ENCODE results near the gene RBKS. TPM values are rescaled to one million over a fixed set of nuclear protein-coding genes. Genes with fewer than 3 reads are reported as not detected.
A peak's percentile ranks its signal among the peaks of the same experiment; 100 is the strongest.

The RBKS gene
- total RNA-seq, 1 experiment from 2014 or later = 1.7 TPM

DNA sequence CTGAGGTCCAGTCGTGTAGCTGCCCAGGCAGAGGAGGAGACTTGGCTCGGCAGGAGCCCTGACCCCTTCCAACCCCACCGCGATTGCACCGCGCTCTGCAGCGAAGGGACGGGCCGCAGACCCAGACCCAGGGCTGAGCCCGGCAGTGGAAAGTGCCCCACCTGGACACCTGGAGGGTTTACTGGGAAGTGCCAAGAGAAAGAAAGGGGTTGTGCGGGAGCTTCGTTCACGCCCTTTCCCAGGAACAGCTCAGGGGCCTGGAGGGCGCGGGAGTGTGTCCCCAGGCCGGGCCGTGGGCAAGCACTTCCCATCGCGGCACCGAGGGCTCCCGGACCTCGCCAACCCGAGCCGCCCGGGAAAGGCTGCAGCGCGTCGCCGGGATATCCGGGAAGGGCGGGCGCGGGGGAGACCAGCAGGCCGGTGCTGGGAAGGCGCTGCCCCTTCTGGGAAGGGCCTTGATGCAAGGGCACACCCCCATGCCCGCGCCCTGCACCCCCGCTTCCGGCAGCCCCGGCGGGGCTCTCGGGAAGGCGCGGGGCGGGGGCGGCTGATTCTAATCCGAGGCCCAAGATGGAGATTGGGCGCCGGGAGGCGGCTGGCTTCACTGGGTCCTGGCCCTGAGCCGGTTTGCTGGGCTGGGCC lies 154.8 kb downstream of the RBKS start (continued):
- TF ChIP-seq, protein P1, sequence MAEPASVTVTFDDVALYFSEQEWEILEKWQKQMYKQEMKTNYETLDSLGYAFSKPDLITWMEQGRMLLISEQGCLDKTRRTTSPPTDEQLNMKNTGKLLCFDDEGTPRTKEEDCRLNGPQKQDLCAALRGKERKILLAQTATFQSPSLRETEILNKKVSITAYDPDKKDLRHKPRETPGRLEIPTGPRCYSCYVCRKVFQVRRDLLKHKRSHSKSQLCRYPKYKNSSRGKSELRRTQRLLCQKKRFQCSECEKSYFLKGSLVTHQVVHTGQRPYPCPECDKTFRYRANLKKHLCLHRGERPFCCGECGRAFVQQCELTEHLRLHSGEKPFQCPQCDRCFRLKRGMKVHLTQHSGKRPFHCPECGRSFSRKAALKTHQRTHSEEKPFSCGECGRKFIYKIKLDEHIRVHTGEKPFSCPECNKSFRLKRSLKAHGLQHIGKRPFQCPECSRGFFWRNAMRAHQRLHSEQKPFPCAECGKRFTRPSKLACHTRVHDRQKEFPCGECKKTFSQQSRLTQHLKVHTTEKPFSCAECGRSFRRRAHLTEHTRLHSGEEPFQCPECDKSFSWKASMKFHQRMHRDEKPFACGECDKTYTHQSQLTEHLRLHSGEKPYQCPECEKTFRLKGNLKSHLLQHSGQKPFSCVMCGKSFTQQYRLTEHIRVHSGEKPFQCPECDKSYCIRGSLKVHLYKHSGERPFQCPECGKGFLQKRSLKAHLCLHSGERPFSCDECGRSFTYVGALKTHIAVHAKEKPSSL (CRISPR knock-in tag; conservative IDR thresholded peaks at IDR 0.05) = no peak
- TF ChIP-seq ELF4 (CRISPR knock-in tag; IDR thresholded peaks at IDR 0.05; ENCODE audit: low read depth) (no peak), KAT7 (CRISPR knock-in tag; IDR thresholded peaks at IDR 0.05; ENCODE audit: borderline replicate concordance) (0 out of 2 replicates have a peak, but pooled peaks have one; percentile 80), MYBL2 (CRISPR knock-in tag; IDR thresholded peaks at IDR 0.05) (no peak), SP1 (CRISPR knock-in tag; conservative IDR thresholded peaks at IDR 0.05) (peak; percentile 57), ETV6 (CRISPR knock-in tag; IDR thresholded peaks at IDR 0.05) (peak; percentile 70; the same call in 1 of the 2 replicates), FOXP1 (CRISPR knock-in tag; IDR thresholded peaks at IDR 0.05; ENCODE audit: borderline replicate concordance) (peak; percentile 85), GABPB1 (CRISPR knock-in tag; IDR thresholded peaks at IDR 0.05) (no peak), PRRX2 (CRISPR knock-in tag; IDR thresholded peaks at IDR 0.05) (no peak), ATF1 (CRISPR knock-in tag; IDR thresholded peaks at IDR 0.05) (no peak), NFATC4 (CRISPR knock-in tag; IDR thresholded peaks at IDR 0.05) (no peak), GTF2I (CRISPR knock-in tag; conservative IDR thresholded peaks at IDR 0.05) (no peak), JAZF1 (CRISPR knock-in tag; IDR thresholded peaks at IDR 0.05) (no peak), CREB1 (CRISPR knock-in tag; IDR thresholded peaks at IDR 0.05) (no peak)
- TF ChIP-seq, protein P2, sequence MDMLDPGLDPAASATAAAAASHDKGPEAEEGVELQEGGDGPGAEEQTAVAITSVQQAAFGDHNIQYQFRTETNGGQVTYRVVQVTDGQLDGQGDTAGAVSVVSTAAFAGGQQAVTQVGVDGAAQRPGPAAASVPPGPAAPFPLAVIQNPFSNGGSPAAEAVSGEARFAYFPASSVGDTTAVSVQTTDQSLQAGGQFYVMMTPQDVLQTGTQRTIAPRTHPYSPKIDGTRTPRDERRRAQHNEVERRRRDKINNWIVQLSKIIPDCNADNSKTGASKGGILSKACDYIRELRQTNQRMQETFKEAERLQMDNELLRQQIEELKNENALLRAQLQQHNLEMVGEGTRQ (CRISPR knock-in tag; IDR thresholded peaks at IDR 0.05) = no peak
- TF ChIP-seq, protein P3, sequence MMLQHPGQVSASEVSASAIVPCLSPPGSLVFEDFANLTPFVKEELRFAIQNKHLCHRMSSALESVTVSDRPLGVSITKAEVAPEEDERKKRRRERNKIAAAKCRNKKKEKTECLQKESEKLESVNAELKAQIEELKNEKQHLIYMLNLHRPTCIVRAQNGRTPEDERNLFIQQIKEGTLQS (CRISPR knock-in tag; conservative IDR thresholded peaks at IDR 0.05) = no peak
- TF ChIP-seq, protein P4, sequence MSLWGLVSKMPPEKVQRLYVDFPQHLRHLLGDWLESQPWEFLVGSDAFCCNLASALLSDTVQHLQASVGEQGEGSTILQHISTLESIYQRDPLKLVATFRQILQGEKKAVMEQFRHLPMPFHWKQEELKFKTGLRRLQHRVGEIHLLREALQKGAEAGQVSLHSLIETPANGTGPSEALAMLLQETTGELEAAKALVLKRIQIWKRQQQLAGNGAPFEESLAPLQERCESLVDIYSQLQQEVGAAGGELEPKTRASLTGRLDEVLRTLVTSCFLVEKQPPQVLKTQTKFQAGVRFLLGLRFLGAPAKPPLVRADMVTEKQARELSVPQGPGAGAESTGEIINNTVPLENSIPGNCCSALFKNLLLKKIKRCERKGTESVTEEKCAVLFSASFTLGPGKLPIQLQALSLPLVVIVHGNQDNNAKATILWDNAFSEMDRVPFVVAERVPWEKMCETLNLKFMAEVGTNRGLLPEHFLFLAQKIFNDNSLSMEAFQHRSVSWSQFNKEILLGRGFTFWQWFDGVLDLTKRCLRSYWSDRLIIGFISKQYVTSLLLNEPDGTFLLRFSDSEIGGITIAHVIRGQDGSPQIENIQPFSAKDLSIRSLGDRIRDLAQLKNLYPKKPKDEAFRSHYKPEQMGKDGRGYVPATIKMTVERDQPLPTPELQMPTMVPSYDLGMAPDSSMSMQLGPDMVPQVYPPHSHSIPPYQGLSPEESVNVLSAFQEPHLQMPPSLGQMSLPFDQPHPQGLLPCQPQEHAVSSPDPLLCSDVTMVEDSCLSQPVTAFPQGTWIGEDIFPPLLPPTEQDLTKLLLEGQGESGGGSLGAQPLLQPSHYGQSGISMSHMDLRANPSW (CRISPR knock-in tag; conservative IDR thresholded peaks at IDR 0.05; ENCODE audit: low read depth) = no peak
- TF ChIP-seq, protein P5, sequence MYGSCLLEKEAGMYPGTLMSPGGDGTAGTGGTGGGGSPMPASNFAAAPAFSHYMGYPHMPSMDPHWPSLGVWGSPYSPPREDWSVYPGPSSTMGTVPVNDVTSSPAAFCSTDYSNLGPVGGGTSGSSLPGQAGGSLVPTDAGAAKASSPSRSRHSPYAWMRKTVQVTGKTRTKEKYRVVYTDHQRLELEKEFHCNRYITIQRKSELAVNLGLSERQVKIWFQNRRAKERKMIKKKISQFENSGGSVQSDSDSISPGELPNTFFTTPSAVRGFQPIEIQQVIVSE (CRISPR knock-in tag; IDR thresholded peaks at IDR 0.05; ENCODE audit: borderline replicate concordance) = no peak
- TF ChIP-seq, protein P6, sequence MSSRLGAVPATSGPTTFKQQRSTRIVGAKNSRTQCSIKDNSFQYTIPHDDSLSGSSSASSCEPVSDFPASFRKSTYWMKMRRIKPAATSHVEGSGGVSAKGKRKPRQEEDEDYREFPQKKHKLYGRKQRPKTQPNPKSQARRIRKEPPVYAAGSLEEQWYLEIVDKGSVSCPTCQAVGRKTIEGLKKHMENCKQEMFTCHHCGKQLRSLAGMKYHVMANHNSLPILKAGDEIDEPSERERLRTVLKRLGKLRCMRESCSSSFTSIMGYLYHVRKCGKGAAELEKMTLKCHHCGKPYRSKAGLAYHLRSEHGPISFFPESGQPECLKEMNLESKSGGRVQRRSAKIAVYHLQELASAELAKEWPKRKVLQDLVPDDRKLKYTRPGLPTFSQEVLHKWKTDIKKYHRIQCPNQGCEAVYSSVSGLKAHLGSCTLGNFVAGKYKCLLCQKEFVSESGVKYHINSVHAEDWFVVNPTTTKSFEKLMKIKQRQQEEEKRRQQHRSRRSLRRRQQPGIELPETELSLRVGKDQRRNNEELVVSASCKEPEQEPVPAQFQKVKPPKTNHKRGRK (CRISPR knock-in tag; IDR thresholded peaks at IDR 0.05; ENCODE audit: borderline replicate concordance) = no peak
- TF ChIP-seq, protein P7, sequence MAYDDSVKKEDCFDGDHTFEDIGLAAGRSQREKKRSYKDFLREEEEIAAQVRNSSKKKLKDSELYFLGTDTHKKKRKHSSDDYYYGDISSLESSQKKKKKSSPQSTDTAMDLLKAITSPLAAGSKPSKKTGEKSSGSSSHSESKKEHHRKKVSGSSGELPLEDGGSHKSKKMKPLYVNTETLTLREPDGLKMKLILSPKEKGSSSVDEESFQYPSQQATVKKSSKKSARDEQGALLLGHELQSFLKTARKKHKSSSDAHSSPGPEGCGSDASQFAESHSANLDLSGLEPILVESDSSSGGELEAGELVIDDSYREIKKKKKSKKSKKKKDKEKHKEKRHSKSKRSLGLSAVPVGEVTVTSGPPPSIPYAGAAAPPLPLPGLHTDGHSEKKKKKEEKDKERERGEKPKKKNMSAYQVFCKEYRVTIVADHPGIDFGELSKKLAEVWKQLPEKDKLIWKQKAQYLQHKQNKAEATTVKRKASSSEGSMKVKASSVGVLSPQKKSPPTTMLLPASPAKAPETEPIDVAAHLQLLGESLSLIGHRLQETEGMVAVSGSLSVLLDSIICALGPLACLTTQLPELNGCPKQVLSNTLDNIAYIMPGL (CRISPR knock-in tag; IDR thresholded peaks at IDR 0.05) = peak; percentile 88; the same call in 1 of the 2 replicates
- TF ChIP-seq, protein P8, sequence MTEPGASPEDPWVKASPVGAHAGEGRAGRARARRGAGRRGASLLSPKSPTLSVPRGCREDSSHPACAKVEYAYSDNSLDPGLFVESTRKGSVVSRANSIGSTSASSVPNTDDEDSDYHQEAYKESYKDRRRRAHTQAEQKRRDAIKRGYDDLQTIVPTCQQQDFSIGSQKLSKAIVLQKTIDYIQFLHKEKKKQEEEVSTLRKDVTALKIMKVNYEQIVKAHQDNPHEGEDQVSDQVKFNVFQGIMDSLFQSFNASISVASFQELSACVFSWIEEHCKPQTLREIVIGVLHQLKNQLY (CRISPR knock-in tag; IDR thresholded peaks at IDR 0.05) = no peak
- TF ChIP-seq, protein P9, sequence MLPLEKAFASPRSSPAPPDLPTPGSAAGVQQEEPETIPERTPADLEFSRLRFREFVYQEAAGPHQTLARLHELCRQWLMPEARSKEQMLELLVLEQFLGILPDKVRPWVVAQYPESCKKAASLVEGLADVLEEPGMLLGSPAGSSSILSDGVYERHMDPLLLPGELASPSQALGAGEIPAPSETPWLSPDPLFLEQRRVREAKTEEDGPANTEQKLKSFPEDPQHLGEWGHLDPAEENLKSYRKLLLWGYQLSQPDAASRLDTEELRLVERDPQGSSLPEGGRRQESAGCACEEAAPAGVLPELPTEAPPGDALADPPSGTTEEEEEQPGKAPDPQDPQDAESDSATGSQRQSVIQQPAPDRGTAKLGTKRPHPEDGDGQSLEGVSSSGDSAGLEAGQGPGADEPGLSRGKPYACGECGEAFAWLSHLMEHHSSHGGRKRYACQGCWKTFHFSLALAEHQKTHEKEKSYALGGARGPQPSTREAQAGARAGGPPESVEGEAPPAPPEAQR (CRISPR knock-in tag; IDR thresholded peaks at IDR 0.05) = no peak
- TF ChIP-seq, protein P10, sequence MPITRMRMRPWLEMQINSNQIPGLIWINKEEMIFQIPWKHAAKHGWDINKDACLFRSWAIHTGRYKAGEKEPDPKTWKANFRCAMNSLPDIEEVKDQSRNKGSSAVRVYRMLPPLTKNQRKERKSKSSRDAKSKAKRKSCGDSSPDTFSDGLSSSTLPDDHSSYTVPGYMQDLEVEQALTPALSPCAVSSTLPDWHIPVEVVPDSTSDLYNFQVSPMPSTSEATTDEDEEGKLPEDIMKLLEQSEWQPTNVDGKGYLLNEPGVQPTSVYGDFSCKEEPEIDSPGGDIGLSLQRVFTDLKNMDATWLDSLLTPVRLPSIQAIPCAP (CRISPR knock-in tag; IDR thresholded peaks at IDR 0.05) = 0 out of 2 replicates have a peak, but pooled peaks have one; percentile 24
- TF ChIP-seq, protein P11, sequence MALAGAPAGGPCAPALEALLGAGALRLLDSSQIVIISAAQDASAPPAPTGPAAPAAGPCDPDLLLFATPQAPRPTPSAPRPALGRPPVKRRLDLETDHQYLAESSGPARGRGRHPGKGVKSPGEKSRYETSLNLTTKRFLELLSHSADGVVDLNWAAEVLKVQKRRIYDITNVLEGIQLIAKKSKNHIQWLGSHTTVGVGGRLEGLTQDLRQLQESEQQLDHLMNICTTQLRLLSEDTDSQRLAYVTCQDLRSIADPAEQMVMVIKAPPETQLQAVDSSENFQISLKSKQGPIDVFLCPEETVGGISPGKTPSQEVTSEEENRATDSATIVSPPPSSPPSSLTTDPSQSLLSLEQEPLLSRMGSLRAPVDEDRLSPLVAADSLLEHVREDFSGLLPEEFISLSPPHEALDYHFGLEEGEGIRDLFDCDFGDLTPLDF (CRISPR knock-in tag; IDR thresholded peaks at IDR 0.05) = no peak

Measured in WTC11 (cell line).